ENCODE results near the gene CEACAM19. TPM values are rescaled to one million over a fixed set of nuclear protein-coding genes. Genes with fewer than 3 reads are reported as not detected.

CEACAM19 gene
- total RNA-seq, 1 experiment from 2014 or later = 13.2 TPM

GRCh38 chr19:44725251-44725650 lies 54.0 kb downstream of the CEACAM19 start:
- ChIA-PET CTCF (interaction anchor here (0.6 to 10.4 kb wide), 13 partner anchors 11 to 257 kb away, joined by 3 to 414 read pairs (median 15); partner anchors contain the start of gene CBLC), POLR2A (interaction anchor here (0.8 to 4.7 kb wide), 6 partner anchors 16 to 186 kb away, joined by 3 to 61 read pairs (median 10); partner anchors contain the start of gene BCL3)
- H3K4me3 Mint-ChIP-seq (ENCODE audit: unreplicated experiment) = no peak overlapping the region
- TF ChIP-seq CTCF (IDR thresholded peaks at IDR 0.05; ENCODE audit: unreplicated experiment) = no peak
- intact Hi-C loops (cut with micrococcal nuclease) = no loop called here
- H3K27ac Mint-ChIP-seq (ENCODE audit: low read depth, unreplicated experiment) = no peak overlapping the region
- no peak for DNase-seq (ENCODE audit: unreplicated experiment)
- no peaks in the 10 kb centered on the region for H3K36me3 Mint-ChIP-seq (ENCODE audit: insufficient read depth, unreplicated experiment)
- no TSS peak for BruUV-seq (replicated peaks)
- H3K4me1 Mint-ChIP-seq (ENCODE audit: insufficient read depth, unreplicated experiment) = peaks cover 10% of the 10 kb centered on the region
- H3K9me3 Mint-ChIP-seq (ENCODE audit: unreplicated experiment) = no peaks in the 10 kb centered on the region
- H3K27me3 Mint-ChIP-seq (ENCODE audit: insufficient read depth, unreplicated experiment) = no peaks in the 10 kb centered on the region

- TF ChIP-seq CTCF (IDR thresholded peaks at IDR 0.05; ENCODE audit: unreplicated experiment) = no peak
- Mint-ChIP-seq H3K4me3 (ENCODE audit: unreplicated experiment) (no peak overlapping the region), H3K9me3 (ENCODE audit: unreplicated experiment) (no peaks in the 10 kb centered on the region), H3K27me3 (ENCODE audit: insufficient read depth, unreplicated experiment) (no peaks in the 10 kb centered on the region), H3K36me3 (ENCODE audit: insufficient read depth, unreplicated experiment) (no peaks in the 10 kb centered on the region), H3K27ac (ENCODE audit: low read depth, unreplicated experiment) (no peak overlapping the region), H3K4me1 (ENCODE audit: insufficient read depth, unreplicated experiment) (peaks cover 10% of the 10 kb centered on the region)
- intact Hi-C loops (cut with micrococcal nuclease) = no loop called here
- ChIA-PET CTCF (interaction anchor here (0.6 to 10.4 kb wide), 10 partner anchors 12 to 453 kb away, joined by 3 to 414 read pairs (median 4); partner anchors contain the start of genes BLOC1S3 and CBLC), POLR2A (interaction anchor here (4.7 kb wide), 1 partner anchor 46 kb away, joined by 61 read pairs; no protein-coding TSS in a partner anchor)
- no peak for DNase-seq (ENCODE audit: unreplicated experiment)
- no TSS peak for BruUV-seq (replicated peaks)
These were observed 54.4 kb downstream of the CEACAM19 start for GRCh38 chr19:44725684-44726083.

DNA sequence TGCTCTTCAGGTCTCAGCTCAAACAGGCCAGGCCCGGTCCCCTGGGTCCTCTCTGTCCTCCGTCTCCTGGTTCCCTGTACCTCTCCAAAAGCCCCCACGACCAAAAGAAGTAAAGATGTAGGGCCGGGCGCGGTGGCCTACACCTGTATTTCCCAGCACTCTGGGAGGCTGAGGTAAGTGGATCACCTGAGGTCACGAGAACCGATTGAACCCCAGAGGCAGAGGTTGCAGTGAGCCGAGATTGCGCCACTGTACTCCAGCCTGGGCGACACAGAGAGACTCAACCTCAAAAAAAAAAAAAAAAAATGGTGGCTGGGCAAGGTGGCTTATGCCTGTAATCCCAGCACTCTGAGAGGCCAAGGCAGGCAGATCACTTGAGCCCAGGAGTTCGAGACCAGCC lies 55.2 kb downstream of the CEACAM19 start:
- H3K27ac Mint-ChIP-seq (ENCODE audit: low read depth, unreplicated experiment) = no peak overlapping the region
- no peaks in the 10 kb centered on the region for H3K9me3 Mint-ChIP-seq (ENCODE audit: unreplicated experiment)
- H3K27me3 Mint-ChIP-seq (ENCODE audit: insufficient read depth, unreplicated experiment) = no peaks in the 10 kb centered on the region
- no peak for DNase-seq (ENCODE audit: unreplicated experiment)
- POLR2A ChIA-PET = interaction anchor here (1.2 kb wide), 1 partner anchor 15 kb away, joined by 6 read pairs; no protein-coding TSS in a partner anchor
- CTCF ChIA-PET = interaction anchor here (0.6 to 10.4 kb wide), 7 partner anchors 15 to 452 kb away, joined by 3 to 414 read pairs (median 4); partner anchors contain the start of genes BLOC1S3 and CBLC
- intact Hi-C loops (cut with micrococcal nuclease) = no loop called here
- no peak overlapping the region for H3K4me3 Mint-ChIP-seq (ENCODE audit: unreplicated experiment)
- no peaks in the 10 kb centered on the region for H3K36me3 Mint-ChIP-seq (ENCODE audit: insufficient read depth, unreplicated experiment)
- peaks cover 10% of the 10 kb centered on the region for H3K4me1 Mint-ChIP-seq (ENCODE audit: insufficient read depth, unreplicated experiment)
- no TSS peak for BruUV-seq (replicated peaks)
- TF ChIP-seq CTCF (IDR thresholded peaks at IDR 0.05; ENCODE audit: unreplicated experiment) = no peak

- no peak for TF ChIP-seq CTCF (IDR thresholded peaks at IDR 0.05; ENCODE audit: unreplicated experiment)
- POLR2A ChIA-PET = interaction anchor here (0.6 to 1.0 kb wide), 2 partner anchors 13 to 115 kb away, joined by 3 to 4 read pairs; no protein-coding TSS in a partner anchor
- Mint-ChIP-seq H3K9me3 (ENCODE audit: unreplicated experiment) (no peaks in the 10 kb centered on the region), H3K4me1 (ENCODE audit: insufficient read depth, unreplicated experiment) (peaks cover 10% of the 10 kb centered on the region), H3K36me3 (ENCODE audit: insufficient read depth, unreplicated experiment) (no peaks in the 10 kb centered on the region), H3K27ac (ENCODE audit: low read depth, unreplicated experiment) (no peak overlapping the region), H3K27me3 (ENCODE audit: insufficient read depth, unreplicated experiment) (no peaks in the 10 kb centered on the region), H3K4me3 (ENCODE audit: unreplicated experiment) (no peak overlapping the region)
- intact Hi-C loops (cut with micrococcal nuclease) = no loop called here
- DNase-seq (ENCODE audit: unreplicated experiment) = no peak
- no TSS peak for BruUV-seq (replicated peaks)
- CTCF ChIA-PET = interaction anchor here (1.2 to 10.4 kb wide), 2 partner anchors 13 to 45 kb away, joined by 3 to 414 read pairs; partner anchors contain the start of gene CBLC
These were observed 56.9 kb downstream of the CEACAM19 start for GRCh38 chr19:44728178-44728577.

Measured in MCF 10A (cell line).